Stimulated activated CD8-positive, alpha-beta memory T cell treated with anti-CD3 and anti-CD28 coated beads, Interleukin-12 subunit alpha, Interleukin-12 subunit beta, amount 100 ng/mL, for 24 hours (primary cell): ENCODE data around the gene ACBD6.

Source experiments
- DNase-seq: peaks from one replicate; pipeline ENCODE4 v3.0.0-alpha.2; 2020; ENCODE audit errors: extremely low read depth

ACBD6 gene

DNA sequence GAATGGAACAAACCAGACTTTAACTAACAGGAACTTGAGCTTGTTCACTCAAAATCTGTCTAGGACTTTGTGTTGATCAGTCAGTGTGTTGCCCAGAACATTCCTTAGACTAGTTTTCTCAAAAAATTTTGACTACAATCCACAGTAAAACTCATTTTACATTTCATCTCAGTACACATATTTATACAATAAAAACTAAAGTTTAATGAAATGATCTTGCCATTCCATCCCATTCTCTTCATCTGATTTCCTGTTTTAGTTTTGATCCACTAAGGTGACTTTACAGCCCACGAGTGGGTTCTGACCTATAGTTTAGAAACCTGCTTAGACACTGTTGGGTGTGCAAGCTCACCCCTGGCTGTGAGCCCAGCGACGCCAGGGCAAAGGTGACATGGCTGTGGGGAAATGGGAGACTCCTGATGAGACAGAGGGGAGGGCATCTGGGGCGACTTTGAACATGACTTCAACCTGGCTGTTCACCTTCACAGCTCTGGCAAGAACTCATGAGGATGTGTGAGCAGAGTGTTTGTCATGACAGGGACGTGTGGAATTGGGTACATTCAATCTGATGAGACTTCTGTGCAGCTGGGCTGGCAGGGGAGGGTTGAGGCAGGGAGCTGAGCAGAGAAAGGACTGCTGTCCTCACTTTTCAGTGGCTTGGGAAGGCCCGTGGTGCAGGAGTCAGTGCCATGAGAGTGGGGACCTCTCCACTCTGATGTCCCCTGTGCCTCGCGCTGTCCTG is 231.7 kb downstream of the ACBD6 start:
- DNase-seq: no peak

GRCh38 chr1:180269645-180270529 is 232.5 kb downstream of the ACBD6 start:
- no peak for DNase-seq

GRCh38 chr1:180268556-180269075 is 233.8 kb downstream of the ACBD6 start:
- DNase-seq: no peak

GRCh38 chr1:180267761-180268555 is 234.4 kb downstream of the ACBD6 start:
- DNase-seq: no peak

GRCh38 chr1:180267211-180267561 is 235.2 kb downstream of the ACBD6 start:
- DNase-seq: no peak

- DNase-seq: no peak
Measured at GRCh38 chr1:180266275-180267210, 235.8 kb downstream of the ACBD6 start.

DNA sequence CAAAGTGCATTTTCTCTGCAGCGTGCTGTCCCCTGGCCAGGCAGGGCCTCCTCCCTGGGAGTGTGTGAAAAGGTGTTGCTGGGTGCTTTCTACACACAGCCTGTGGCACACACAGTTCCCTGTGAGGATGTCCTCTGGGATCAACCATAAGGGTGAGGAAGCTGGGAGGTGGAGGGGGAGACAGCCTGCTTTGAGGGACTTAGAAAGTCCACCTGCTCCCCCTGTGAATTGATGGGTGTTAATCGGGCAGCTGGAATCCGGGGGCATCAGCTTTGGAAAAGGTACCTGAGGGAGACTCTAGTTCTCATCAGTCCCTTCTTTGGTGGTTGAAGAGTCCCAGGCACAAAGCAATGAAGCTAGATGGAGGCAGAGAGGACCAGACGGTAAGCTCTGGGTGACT is 236.5 kb downstream of the ACBD6 start:
- DNase-seq: no peak

GRCh38 chr1:180265201-180265600 is 237.2 kb downstream of the ACBD6 start:
- DNase-seq: no peak

- DNase-seq: no peak
Measured at GRCh38 chr1:180264595-180264994, 237.8 kb downstream of the ACBD6 start.

DNA sequence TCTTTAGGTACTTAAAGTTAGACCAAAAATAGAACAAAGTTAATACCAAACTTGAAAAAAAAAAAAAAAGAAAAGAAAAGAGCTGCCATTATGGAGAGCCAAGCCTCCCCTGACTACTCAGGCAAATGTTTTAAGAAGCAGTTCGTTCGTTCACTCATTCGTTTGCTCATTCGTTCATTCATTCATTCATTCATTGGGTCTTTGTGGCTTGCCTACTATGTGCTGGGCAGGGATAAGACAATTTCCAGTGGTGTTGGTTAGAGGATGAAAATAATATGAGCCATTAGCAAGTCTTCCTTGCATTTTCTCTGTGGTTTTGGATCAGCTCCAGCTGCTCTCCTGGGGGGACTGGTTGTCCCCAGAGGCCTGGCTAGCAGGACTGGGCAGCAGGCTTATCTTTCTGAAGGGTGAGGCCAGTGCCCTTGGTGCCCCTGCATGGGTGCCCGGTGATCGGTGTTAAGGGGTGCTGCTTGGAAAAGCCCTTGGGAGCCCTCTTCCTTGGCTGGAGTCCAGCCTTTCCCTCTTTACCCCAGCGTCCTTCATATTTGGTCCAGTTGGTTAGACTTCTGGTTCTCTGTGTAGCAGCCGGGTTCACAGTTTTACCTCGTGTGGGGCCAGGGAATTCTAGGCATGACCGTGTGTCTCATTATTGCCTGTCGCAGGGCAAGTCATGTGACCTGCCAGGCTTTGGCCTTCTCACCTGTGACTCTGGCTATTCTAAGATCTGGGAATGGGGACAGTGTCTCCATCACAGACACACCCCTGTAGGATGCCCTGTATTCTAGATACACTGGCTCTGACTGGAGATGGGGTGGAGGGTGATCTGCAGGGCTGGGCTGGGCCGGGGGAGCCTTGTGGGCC is 239.5 kb downstream of the ACBD6 start:
- no peak for DNase-seq

GRCh38 chr1:180261524-180262155 is 240.7 kb downstream of the ACBD6 start:
- no peak for DNase-seq

DNA sequence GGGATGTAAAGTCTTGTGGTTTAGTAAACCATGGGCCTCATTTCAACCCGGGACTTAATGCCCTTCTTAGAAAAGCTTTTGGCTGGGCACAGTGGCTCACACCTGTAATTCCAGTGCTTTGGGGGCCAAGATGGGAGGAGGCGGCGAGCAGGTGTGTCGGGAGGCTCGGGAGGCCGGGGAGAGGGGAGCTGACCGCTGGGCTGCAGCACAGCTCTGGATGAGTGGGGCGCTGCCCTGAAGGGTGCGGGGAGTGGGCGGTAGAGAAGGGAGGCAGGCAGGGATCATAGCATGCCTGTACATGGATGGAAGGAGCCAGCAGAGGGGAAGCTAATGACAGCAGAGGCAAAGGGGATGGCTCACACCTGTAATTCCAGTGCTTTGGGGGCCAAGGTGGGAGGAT is 241.3 kb downstream of the ACBD6 start:
- no peak for DNase-seq

- no peak for DNase-seq
Measured at GRCh38 chr1:180260541-180260940, 241.8 kb downstream of the ACBD6 start.

DNA sequence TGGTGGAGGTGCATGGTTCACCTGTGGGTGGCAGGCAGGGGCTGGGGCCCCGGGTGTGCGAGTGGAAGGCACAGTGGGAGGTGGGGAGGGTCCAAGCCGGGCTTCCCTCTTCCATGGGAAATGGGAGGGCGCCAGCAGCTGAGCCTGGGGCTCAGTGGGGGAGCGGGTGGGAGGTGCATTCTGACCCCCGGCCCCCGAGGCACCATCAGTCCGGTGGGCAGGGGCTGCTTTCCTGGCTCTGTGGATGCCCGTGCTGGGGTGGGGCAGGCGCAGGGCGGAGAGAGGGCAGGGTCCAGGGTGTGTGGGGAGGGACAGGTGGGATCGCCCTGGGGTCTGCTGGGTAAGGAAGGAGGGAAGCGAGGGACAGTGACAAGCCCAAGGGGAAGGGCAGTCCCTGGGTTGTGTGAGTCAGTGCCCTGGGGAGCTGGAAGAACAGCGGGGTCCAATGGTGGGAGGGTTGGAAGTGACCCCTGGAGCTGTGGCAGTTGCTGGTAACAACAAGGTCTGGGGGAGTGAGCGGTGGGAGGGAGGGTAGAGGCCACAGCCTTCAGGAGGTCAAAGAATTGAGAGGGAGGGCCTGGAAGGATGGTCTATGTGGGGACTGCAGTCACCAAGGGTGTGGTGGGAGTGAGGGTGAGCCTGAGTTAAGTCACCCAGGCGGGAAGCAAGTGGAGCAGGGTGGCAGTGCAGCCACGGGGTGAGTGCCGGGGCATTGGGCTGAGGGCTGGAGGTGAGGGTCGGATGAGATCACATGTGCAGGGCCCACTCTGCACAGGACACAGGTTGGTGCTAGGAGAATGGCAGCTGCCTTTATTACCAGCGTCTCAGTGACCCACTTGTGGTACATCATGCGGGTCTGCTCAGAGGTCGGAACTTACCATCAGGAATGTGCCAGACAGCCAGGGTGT is 242.7 kb downstream of the ACBD6 start:
- DNase-seq: no peak

DNA sequence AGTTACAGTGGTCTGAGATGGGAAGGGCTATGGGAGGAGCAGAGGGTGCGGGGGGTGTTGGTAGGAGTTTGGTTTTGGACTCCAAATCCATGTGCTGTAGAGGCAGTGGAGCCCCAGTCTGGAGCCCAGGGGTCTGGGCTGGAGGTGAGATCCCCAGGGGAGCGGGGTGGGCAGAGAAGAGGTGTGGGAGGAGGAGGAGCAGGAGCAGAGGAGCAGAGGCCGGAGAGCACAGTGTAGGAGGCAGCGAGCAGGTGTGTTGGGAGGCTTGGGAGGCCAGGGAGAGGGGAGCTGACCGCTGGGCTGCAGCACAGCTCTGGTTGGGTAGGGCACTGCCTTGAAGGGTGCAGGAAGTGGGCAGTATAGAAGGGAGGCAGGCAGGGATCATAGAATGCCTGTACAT is 243.4 kb downstream of the ACBD6 start:
- DNase-seq: no peak

DNA sequence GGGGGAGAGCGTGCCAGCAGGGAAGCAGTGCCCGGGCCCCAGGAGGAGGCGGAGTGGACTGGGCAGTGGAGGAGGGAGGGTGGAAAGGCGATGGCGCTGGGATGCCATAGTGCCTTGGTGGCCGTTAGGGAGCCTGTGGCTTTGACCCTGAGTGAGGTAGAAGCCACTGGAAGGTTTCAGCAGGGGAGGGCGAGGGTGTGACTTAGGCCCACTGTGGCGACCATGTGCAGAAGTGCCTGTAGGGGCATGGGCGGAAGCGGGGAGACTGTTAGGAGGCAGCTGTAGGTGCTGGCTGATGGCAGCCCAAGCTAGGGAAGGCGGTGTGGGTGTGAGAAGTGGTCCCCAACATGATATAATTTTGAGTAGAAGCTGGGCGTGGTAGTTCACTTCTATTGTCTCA is 244.1 kb downstream of the ACBD6 start:
- no peak for DNase-seq

DNA sequence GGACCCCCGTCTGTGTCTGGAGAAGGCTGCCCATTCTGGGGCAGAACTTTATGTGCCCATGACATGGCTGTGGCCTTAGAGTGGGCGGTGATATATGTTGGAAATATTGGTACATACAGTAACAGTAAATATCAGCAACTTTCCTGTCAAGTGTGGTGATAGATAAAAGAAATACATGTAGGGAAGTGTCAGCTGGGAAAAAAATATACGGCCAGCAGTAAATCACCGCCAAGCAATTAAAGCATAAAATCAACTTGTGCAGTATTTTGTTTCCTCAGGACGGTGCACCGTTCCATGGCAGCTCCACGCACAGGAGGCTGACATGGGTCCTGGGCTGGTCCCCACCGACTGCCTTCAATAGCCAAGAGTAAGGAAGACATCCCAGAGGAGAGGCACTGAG is 244.9 kb downstream of the ACBD6 start:
- DNase-seq: no peak

DNA sequence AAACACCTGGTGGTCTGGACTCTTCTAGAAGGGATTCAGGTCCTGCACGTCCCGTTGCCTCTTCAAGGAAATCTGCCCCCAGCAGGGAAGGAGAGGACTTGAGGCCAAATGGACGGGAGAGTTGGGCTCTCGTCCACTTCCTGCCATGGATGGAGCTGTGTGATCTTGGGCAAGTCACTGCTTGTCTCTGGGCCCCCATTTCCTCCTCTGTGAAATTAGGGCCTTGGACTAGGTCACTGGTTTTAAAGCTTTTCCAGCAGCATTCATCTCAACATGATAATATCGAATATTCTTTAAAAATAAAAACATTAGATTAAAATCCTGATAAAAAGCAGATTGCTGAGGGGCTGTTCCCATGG is 245.4 kb downstream of the ACBD6 start:
- DNase-seq: no peak
